ENCODE data around the gene KCNA4. TPM values are rescaled to one million over a fixed set of nuclear protein-coding genes. Genes with fewer than 3 reads are reported as not detected.

Gene KCNA4
- total and polyA plus RNA-seq, 8 donors: 0.58 to 2.2 TPM; not detected in 6

- intact Hi-C loops (cut with DNase I; ENCODE audit: low total_unique reads): no loop called here
- TF ChIP-seq, protein P1, sequence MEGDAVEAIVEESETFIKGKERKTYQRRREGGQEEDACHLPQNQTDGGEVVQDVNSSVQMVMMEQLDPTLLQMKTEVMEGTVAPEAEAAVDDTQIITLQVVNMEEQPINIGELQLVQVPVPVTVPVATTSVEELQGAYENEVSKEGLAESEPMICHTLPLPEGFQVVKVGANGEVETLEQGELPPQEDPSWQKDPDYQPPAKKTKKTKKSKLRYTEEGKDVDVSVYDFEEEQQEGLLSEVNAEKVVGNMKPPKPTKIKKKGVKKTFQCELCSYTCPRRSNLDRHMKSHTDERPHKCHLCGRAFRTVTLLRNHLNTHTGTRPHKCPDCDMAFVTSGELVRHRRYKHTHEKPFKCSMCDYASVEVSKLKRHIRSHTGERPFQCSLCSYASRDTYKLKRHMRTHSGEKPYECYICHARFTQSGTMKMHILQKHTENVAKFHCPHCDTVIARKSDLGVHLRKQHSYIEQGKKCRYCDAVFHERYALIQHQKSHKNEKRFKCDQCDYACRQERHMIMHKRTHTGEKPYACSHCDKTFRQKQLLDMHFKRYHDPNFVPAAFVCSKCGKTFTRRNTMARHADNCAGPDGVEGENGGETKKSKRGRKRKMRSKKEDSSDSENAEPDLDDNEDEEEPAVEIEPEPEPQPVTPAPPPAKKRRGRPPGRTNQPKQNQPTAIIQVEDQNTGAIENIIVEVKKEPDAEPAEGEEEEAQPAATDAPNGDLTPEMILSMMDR (IDR thresholded peaks at IDR 0.05): no peak
- no peak for TF ChIP-seq POLR2A (IDR thresholded peaks at IDR 0.05)
- Histone ChIP-seq H3K4me3 (no peak overlapping the region), H3K27ac (no peak overlapping the region), H3K27me3 (no peaks in the 10 kb centered on the region), H3K4me1 (no peaks in the 10 kb centered on the region), H3K36me3 (no peaks in the 10 kb centered on the region), H3K9me3 (no peaks in the 10 kb centered on the region)
- 28 to 47% (median 31%) methylated on average over 4 of the region's 4 CpGs for WGBS, 5 donors
- DNase-seq: no peak
Observed at GRCh38 chr11:30002157-30002785, 14.6 kb downstream of the KCNA4 start.

- intact Hi-C loops (cut with DNase I; ENCODE audit: low total_unique reads): no loop called here
- no peak for TF ChIP-seq POLR2A (IDR thresholded peaks at IDR 0.05)
- no peak for TF ChIP-seq EP300 (IDR thresholded peaks at IDR 0.05)
- TF ChIP-seq, protein P1 (IDR thresholded peaks at IDR 0.05): no peak
- no peak for TF ChIP-seq POLR2AphosphoS5 (IDR thresholded peaks at IDR 0.05)
- H3K4me1 ChIP-seq: no peaks in the 10 kb centered on the region
- H3K27ac ChIP-seq: no peak overlapping the region
- no peaks in the 10 kb centered on the region for H3K27me3 ChIP-seq
- DNase-seq: no peak
- H3K9me3 ChIP-seq: no peaks in the 10 kb centered on the region
- H3K4me3 ChIP-seq: no peak overlapping the region
- whole genome bisulfite sequencing, 5 donors: 48 to 58% (median 50%) methylated on average over 5 of the region's 5 CpGs
- no peaks in the 10 kb centered on the region for H3K36me3 ChIP-seq
Observed at GRCh38 chr11:30000986-30001750, 15.7 kb downstream of the KCNA4 start.

DNA sequence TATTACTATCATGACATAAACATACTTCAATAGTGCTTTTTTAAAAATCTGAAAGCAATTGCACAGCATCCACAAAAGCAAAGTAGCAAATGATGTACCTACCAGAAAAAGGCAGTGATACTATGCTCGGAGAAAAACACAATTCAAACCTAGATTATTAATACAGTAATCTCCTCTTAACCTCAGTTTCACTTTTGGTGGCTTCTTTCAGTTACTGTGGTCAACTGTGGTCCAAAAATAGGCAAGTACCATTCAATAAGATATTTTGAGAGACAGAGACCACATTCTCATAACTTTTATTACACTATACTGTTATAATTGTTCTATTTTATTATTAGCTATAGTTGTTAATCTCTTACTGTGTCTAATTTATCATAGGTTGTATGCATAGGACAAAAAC lies 20.8 kb downstream of the KCNA4 start:
- Histone ChIP-seq H3K27me3 (no peaks in the 10 kb centered on the region), H3K36me3 (no peaks in the 10 kb centered on the region), H3K27ac (no peak overlapping the region), H3K9me3 (peaks cover 0 to 8% (median 0%) of the 10 kb centered on the region in 4 donors), H3K4me3 (no peak overlapping the region), H3K4me1 (no peaks in the 10 kb centered on the region)
- no peak for DNase-seq
- intact Hi-C loops (cut with DNase I; ENCODE audit: low total_unique reads): no loop called here
- WGBS, 5 donors: 76 to 89% (median 81%) methylated on average over 1 of the region's 1 CpG
- TF ChIP-seq, protein P1 (IDR thresholded peaks at IDR 0.05): no peak
- TF ChIP-seq POLR2A (IDR thresholded peaks at IDR 0.05): no peak
- no peak for TF ChIP-seq POLR2AphosphoS5 (IDR thresholded peaks at IDR 0.05)
- no peak for TF ChIP-seq EP300 (IDR thresholded peaks at IDR 0.05)

DNA sequence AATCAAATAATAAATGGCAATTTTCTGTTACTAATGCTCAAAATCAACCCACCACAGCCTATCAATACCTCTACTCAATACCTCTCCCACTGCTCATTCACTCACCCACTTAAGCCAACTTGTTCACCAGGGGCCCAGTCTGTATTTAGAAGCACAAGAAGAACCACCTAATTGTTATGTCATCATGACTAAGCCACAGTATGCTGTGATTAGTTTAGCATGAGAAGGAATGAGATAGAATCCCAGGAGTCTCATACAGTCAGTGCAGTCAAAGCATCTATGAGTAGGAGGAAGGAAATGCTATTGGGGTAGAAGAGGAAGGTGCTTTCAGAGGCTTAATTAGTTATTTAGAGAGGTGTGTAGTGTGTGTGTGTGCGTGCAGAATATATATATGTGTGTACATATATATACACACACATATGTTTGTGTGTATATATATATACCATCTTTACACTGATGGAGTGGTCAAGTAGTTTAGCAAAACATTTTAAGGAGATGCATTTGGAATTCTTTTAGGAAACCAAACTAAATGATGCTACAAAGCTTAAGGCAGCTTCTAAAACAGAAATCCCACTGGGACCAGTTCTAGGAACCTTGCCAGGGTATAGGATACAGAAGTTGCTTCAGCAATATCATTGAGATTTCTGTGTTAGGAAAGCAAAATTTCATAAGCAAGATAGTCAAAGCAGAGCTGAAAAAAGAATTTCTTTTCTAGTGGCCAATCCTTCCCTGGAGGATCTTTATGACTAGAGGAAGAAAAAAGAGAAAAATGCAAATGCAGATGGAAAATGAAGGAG lies 27.5 kb downstream of the KCNA4 start:
- H3K27ac ChIP-seq: no peak overlapping the region
- no peaks in the 10 kb centered on the region for H3K27me3 ChIP-seq
- TF ChIP-seq, protein P1 (IDR thresholded peaks at IDR 0.05): no peak
- no peak for TF ChIP-seq POLR2AphosphoS5 (IDR thresholded peaks at IDR 0.05)
- no peak for TF ChIP-seq POLR2A (IDR thresholded peaks at IDR 0.05)
- peaks cover 0 to 8% (median 0%) of the 10 kb centered on the region in 4 donors for H3K9me3 ChIP-seq
- H3K4me1 ChIP-seq: no peaks in the 10 kb centered on the region
- no peak overlapping the region for H3K4me3 ChIP-seq
- intact Hi-C loops (cut with DNase I; ENCODE audit: low total_unique reads): no loop called here
- no peaks in the 10 kb centered on the region for H3K36me3 ChIP-seq
- DNase-seq: peak in 1 of 2 donors; percentile 60
- 66 to 79% (median 71%) methylated on average over 1 of the region's 1 CpG for WGBS, 5 donors

Data from stomach (tissue), 9 donors.